Heart right ventricle (tissue), 16 donors: Measurements from ENCODE around the gene HDAC11. TPM values are rescaled to one million over a fixed set of nuclear protein-coding genes. Genes with fewer than 3 reads are reported as not detected.

Source experiments
- ATAC-seq, 8 donors: fragments of 200-7000 bp; cut with Tn5 transposase; one replicate each; pipeline ENCODE4 v1.9.1; 2020; ENCODE audit warnings: mild to moderate bottlenecking in 8 of 8, moderate library complexity in 8 of 8, moderate number of reproducible peaks in 1 of 8
- DNase-seq, 2 donors: peaks; one replicate each; pipeline ENCODE4 v3.0.0-alpha.2; 2020
- H3K27ac ChIP-seq, 10 donors: fragments of 200-600 bp; sonication (generic) in 2 of 10; one replicate each; pipeline versions ENCODE4 v1.5.0 to v1.8.0; 2020 to 2022; ENCODE audit warnings: mild to moderate bottlenecking in 3 of 10
- H3K27me3 ChIP-seq, 7 donors: fragments of 200-600 bp; one replicate each; pipeline ENCODE4 v1.8.0; 2021 to 2022; ENCODE audit warnings: mild to moderate bottlenecking in 2 of 7
- H3K36me3 ChIP-seq, 9 donors: fragments of 200-600 bp; sonication (generic) in 1 of 9; one replicate each; pipeline versions ENCODE4 v1.5.0 to v1.8.0; 2020 to 2022; ENCODE audit warnings: mild to moderate bottlenecking in 2 of 9
- H3K4me1 ChIP-seq, 9 donors: fragments of 200-600 bp; sonication (generic) in 1 of 9; one replicate each; pipeline versions ENCODE4 v1.5.0 to v1.8.0; 2020 to 2022; ENCODE audit warnings: mild to moderate bottlenecking in 4 of 9
- H3K4me3 ChIP-seq, 10 donors: fragments of 200-600 bp; sonication (generic) in 2 of 10; one replicate each; pipeline versions ENCODE4 v1.5.0 to v1.8.0; 2020 to 2022; ENCODE audit warnings: mild to moderate bottlenecking in 7 of 10, moderate library complexity in 2 of 10
- H3K9me3 ChIP-seq, 11 donors: fragments of 200-600 bp in 10 of 11; sonication (generic) in 2 of 11; one replicate each; pipeline versions ENCODE4 v1.5.0 to v1.8.0; 2013 to 2022; ENCODE audit warnings: mild to moderate bottlenecking in 2 of 11, control low read depth in 1 of 11, moderate library complexity in 1 of 11
- WGBS, 2 donors: extraction: QIAGEN DNeasy Blood & Tissue Kit; methylation state at CpG; one replicate each; pipeline ENCODE4 v1.1.7; 2013; ENCODE audit warnings: inconsistent platforms in 1 of 2; 5-methylcytosine and 5-hydroxymethylcytosine counted together
- intact Hi-C, 10 donors: fragments of 100-400 bp; cut with DNase I; formaldehyde crosslinking; loops; one replicate each; pipeline versions ENCODE4 v1.11.1 to v1.14.2; 2022
- polyA plus RNA-seq, 2 donors: library from polyadenylated mRNA; stranded (reverse); fragments of 200-250 nt; gene quantifications; one replicate each; pipeline ENCODE4 v1.2.3, GENCODE V29; 2013
- total RNA-seq, 10 donors: library from RNA; stranded (reverse); fragmentation: NEBNext Ultra II Directional in 3 of 10; extraction: Animal tissue kit (Norgen Biotek cat#: 25700) in 3 of 10; gene quantifications; one replicate each; pipeline versions ENCODE4 v1.2.1 to v1.2.4, GENCODE V29; 2021 to 2023
- TF ChIP-seq, protein P1 (sequence below), 9 donors: fragments of 200-600 bp; sonication (generic) in 2 of 9; IDR thresholded peaks; one replicate each; pipeline versions ENCODE4 v1.5.0 to v1.8.0; 2021 to 2022; ENCODE audit warnings: antibody characterized with exemption in 9 of 9, mild to moderate bottlenecking in 5 of 9, moderate library complexity in 1 of 9
- donor health status: Arrhythmogenic right ventricular cardiomyopathy.
- donor health status: ischemic (EF 13 %, LVEDD 7.1; RV severe dilation, severe dysfunction).
- donor health status: healthy with polysubstance abuse.
- donor health status: DM: no; HTN: yes; CAD: no.
- donor health status: DM: no; HTN: no; CAD: no.
- donor health status: ischemic (EF 25% LVEDD 6.9; RV normal size, moderate dysfunction).
- donor health status: ischemic (EF 25% LVEDD 5.7; RV mildly dilated, moderate dysfunction).
- donor health status: healthy.
- donor health status: DM: yes; HTN: yes; CAD: no.
- donor health status: Ischemic cardiomyopathy.
- donor health status: ischemic (EF 35%, LVEDD 5.7; RV mildly dilated, moderate dysfunction).
- donor health status: nonischemic (EF 11% LVEDD 7.7; RV severe dilation, severe dysfunction).
- donor health status: DM: yes; HTN: yes; CAD: no.
- donor health status: PGD.
- donor health status: ischemic (EF 29% LVEDD 5.4; RV normal size, mild dysfunction).
- donor health status: nonischemic (EF 23%, LVEDD 6.1; RV moderate dilation, normal function).

The HDAC11 gene
- total and polyA plus RNA-seq, 12 donors, result 15.9 to 46.0 (median 33.3) TPM

DNA sequence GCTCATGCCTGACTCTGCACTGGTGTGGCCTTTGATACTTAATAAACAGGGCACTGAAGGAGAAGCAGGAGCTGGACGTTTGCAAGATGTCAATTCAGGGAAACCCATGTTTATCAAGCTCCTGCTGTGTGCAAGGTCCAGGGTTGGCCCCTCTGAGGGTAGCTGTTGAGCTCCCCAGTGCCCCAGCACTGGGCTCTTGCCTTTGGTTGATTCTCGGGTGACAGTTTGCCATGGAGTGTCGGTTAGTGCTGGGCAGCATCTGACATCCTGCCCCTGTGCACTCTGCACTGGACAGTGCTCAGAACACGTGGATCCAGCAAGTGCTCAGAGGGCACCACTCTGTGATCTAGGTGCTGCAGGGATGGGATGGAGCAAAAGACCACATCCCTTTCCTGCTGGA lies 7.3 kb downstream of the HDAC11 start:
- TF ChIP-seq, protein P1, sequence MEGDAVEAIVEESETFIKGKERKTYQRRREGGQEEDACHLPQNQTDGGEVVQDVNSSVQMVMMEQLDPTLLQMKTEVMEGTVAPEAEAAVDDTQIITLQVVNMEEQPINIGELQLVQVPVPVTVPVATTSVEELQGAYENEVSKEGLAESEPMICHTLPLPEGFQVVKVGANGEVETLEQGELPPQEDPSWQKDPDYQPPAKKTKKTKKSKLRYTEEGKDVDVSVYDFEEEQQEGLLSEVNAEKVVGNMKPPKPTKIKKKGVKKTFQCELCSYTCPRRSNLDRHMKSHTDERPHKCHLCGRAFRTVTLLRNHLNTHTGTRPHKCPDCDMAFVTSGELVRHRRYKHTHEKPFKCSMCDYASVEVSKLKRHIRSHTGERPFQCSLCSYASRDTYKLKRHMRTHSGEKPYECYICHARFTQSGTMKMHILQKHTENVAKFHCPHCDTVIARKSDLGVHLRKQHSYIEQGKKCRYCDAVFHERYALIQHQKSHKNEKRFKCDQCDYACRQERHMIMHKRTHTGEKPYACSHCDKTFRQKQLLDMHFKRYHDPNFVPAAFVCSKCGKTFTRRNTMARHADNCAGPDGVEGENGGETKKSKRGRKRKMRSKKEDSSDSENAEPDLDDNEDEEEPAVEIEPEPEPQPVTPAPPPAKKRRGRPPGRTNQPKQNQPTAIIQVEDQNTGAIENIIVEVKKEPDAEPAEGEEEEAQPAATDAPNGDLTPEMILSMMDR (IDR thresholded peaks at IDR 0.05), result no peak
- peaks cover 0 to 33% (median 0%) of the 10 kb centered on the region in 9 donors for H3K36me3 ChIP-seq
- H3K4me3 ChIP-seq, result no peak overlapping the region
- H3K9me3 ChIP-seq, result peaks cover 0 to 19% (median 0%) of the 10 kb centered on the region in 11 donors
- DNase-seq, result no peak
- peaks cover 10 to 21% (median 17%) of the 10 kb centered on the region in 9 donors for H3K4me1 ChIP-seq
- intact Hi-C loops, result no loop called here
- 71 to 72% methylated on average over 4 of the region's 4 CpGs for WGBS, 2 donors
- ATAC-seq, result no peak
- no peak overlapping the region for H3K27ac ChIP-seq
- no peaks in the 10 kb centered on the region for H3K27me3 ChIP-seq

DNA sequence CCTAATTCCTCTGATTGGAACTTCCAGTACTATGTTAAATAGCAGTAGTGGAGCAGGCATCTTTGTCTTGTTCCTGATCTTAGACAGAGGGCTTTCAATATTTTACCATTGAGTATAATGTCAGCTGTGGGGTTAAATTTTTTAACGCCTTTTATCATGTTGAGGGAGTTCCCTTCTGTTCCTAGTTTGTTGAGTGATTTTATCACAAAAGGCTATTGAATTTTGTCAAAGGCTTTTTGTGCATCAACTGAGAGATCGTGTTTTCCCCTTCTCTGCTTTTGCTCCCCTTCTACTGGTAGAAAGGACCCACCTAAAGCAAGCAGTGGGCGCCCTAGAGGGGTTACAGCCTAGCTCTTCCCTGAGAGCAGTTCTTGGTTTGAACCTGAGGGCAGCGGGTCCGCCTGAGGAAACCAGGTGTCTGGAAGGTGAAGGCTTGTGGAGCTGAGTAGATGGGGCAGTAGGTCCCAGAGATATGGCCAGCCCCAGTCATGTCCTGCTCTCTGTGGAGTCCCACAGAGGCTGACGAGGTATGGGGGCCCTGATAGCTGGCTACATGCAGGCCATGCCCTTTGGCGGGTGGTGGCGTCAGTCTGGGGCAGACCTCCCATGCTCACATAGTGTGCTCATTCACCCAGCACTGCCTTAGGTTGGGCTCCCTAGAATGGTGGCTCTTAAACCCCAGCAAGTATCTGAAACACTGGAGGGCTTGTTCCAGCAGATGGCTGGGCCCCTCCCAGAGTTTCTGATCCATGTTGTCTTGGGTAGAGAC lies 11.3 kb downstream of the HDAC11 start:
- no peak for ATAC-seq

DNA sequence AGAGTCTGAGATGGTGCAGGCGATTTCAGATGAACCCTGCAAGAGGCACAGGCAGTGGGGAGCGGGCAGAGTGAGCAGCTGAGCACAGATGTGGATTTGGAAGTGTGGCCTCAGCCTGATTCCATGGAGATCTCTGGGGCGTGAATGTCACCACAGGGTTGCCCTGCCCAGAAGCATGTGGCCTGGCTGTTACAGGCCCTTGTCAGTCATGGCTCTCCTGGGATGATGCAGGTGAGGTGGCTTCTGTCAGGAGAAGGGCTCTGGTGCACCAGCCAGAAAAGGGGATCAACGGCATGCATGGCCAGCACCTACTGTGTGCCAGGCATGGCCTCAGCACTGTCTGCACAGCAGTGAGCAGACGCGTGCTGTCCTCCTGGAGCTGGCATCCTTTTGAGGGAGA lies 11.9 kb downstream of the HDAC11 start:
- no peaks in the 10 kb centered on the region for H3K27me3 ChIP-seq
- intact Hi-C loops, result no loop called here
- H3K36me3 ChIP-seq, result peaks cover 0 to 38% (median 0%) of the 10 kb centered on the region in 9 donors
- H3K4me1 ChIP-seq, result peaks cover 3 to 17% (median 9%) of the 10 kb centered on the region in 9 donors
- ATAC-seq (no peak), DNase-seq (no peak)
- no peak overlapping the region for H3K4me3 ChIP-seq
- H3K9me3 ChIP-seq, result peaks cover 0 to 19% (median 0%) of the 10 kb centered on the region in 11 donors
- 92 to 93% methylated on average over 6 of the region's 6 CpGs for WGBS, 2 donors
- H3K27ac ChIP-seq, result no peak overlapping the region
- TF ChIP-seq, protein P1 (IDR thresholded peaks at IDR 0.05), result no peak

More for the DNA sequence above, 11.3 kb downstream of the HDAC11 start:
- 93 to 95% methylated on average over 8 of the region's 8 CpGs for WGBS, 2 donors
- DNase-seq, result no peak
- Histone ChIP-seq H3K9me3 (peaks cover 0 to 19% (median 0%) of the 10 kb centered on the region in 11 donors), H3K27me3 (no peaks in the 10 kb centered on the region), H3K36me3 (peaks cover 0 to 38% (median 0%) of the 10 kb centered on the region in 9 donors), H3K27ac (no peak overlapping the region), H3K4me3 (no peak overlapping the region), H3K4me1 (peaks cover 2 to 11% (median 5%) of the 10 kb centered on the region in 9 donors)
- TF ChIP-seq, protein P1 (IDR thresholded peaks at IDR 0.05), result no peak
- intact Hi-C loops, result no loop called here

DNA sequence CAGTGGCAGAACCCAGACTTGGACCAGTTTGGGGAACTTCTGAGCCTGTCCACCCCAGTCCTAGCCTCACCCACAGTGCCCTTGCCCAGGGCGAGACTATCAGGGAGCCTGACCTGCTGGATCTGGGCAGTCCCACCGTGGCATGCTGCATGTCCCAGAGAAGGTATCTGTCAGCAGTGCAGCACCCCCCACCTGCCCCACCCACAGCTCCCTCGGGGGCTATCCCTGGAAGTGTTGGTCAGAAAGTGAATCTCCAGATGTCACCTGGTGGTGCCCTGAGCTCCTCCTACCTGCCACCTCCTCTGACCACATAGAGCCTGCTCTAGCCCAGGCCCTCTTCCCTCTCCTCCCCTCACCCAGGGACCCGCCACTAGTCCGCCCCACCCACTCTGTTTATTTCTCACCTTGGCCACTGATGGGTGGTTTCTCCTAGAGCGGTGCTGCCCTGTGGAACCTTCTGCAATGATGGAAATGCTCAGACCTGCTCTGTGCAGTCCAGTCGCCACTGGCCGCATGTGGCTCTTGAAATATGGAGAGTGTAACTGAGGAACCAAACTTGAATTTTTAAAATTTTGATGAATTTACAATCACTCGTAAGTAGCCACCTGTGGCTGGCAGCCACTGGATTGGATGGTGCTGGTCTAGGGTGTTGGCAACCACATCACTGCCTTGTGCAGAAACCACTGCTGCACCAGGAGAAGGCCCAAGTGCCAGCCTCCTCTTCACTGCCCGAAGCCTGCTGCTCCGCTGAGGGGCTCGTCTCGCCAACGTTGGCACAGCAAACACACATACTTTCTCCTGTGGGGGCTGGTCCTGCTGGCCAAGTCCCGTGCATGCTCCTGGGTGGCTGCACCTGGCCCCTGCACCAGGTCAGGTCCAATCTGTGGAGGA lies 13.1 kb downstream of the HDAC11 start:
- intact Hi-C loops, result no loop called here

More for the DNA sequence above, 13.1 kb downstream of the HDAC11 start:
- TF ChIP-seq, protein P1 (IDR thresholded peaks at IDR 0.05), result no peak
- Histone ChIP-seq H3K27ac (no peak overlapping the region), H3K4me3 (no peak overlapping the region), H3K4me1 (peaks cover 3 to 20% (median 9%) of the 10 kb centered on the region in 9 donors), H3K27me3 (no peaks in the 10 kb centered on the region), H3K36me3 (peaks cover 0 to 30% (median 0%) of the 10 kb centered on the region in 9 donors), H3K9me3 (peaks cover 0 to 19% (median 0%) of the 10 kb centered on the region in 11 donors)
- 90 to 91% methylated on average over 15 of the region's 15 CpGs for WGBS, 2 donors
- ATAC-seq (no peak), DNase-seq (no peak)
